IPS-18a (cell line): ENCODE measurements around the gene SNTA1.

Experiments
- H3K27ac ChIP-seq: one replicate; pipeline ENCODE4 v1.5.1; 2013; ENCODE audit warnings: low read length
- H3K27me3 ChIP-seq: one replicate; pipeline ENCODE4 v1.6.1; 2013; ENCODE audit warnings: mild to moderate bottlenecking, low read length; ENCODE audit not compliant: control insufficient read depth, insufficient read depth
- H3K36me3 ChIP-seq: one replicate; pipeline ENCODE4 v1.6.1; 2013; ENCODE audit warnings: low read depth, low read length; ENCODE audit not compliant: control insufficient read depth
- H3K4me1 ChIP-seq: one replicate; pipeline ENCODE4 v1.6.1; 2013; ENCODE audit warnings: low read depth, low read length; ENCODE audit not compliant: control insufficient read depth
- H3K4me3 ChIP-seq: one replicate; pipeline ENCODE4 v1.5.1; 2013; ENCODE audit warnings: low read length
- H3K9ac ChIP-seq: one replicate; pipeline ENCODE4 v1.6.1; 2013; ENCODE audit warnings: mild to moderate bottlenecking, low read length, moderate library complexity
- H3K9me3 ChIP-seq: one replicate; pipeline ENCODE4 v1.6.1; 2013; ENCODE audit warnings: low read depth, low read length; ENCODE audit not compliant: control insufficient read depth

SNTA1 gene

GRCh38 chr20:33412484-33412838 lies 31.1 kb downstream of the SNTA1 start:
- H3K4me1 ChIP-seq = no peaks in the 10 kb centered on the region
- no peaks in the 10 kb centered on the region for H3K36me3 ChIP-seq
- H3K9me3 ChIP-seq = no peaks in the 10 kb centered on the region
- no peak overlapping the region for H3K9ac ChIP-seq
- no peak overlapping the region for H3K27ac ChIP-seq
- no peaks in the 10 kb centered on the region for H3K27me3 ChIP-seq
- H3K4me3 ChIP-seq = no peak overlapping the region

DNA sequence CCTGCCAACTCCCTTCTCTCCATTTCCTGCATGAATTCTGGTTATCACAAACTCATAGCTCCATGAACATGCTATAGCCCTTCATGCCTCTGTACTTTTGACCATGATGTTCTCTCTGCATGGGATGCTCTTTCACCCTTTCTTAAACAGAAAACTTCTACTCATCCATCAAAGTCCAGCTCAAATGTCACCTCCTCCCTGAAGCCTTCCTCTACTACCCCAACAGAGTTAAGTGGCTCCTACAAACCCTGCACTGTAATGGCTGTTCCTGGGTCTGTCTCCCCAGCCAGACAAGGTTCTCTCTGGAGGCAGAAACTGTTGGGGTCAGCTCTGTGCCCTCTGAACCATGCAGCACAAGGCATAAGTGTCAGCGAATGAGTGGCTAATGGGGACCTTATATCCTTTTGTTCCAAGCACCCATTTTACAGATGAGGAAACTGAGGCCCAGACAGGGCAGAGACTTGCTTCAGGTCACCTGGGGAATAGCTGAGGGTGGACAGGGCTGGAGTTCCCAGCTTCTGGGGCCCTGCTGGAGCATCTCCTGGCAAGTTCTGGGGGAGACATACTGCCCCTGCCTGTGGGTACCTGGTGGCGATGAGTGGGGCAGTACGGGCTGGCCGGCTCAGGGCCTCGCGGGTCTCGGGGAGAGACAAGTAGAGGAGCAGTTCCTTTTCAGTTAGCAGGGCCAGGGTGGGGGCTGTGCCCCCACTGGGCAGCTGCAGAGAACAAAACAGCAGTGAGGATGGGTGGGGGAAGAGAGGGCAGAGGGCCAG lies 31.7 kb downstream of the SNTA1 start:
- H3K9me3 ChIP-seq = no peaks in the 10 kb centered on the region
- H3K4me3 ChIP-seq = no peak overlapping the region
- H3K27ac ChIP-seq = no peak overlapping the region
- H3K4me1 ChIP-seq = no peaks in the 10 kb centered on the region
- H3K27me3 ChIP-seq = no peaks in the 10 kb centered on the region
- H3K9ac ChIP-seq = no peak overlapping the region
- no peaks in the 10 kb centered on the region for H3K36me3 ChIP-seq

DNA sequence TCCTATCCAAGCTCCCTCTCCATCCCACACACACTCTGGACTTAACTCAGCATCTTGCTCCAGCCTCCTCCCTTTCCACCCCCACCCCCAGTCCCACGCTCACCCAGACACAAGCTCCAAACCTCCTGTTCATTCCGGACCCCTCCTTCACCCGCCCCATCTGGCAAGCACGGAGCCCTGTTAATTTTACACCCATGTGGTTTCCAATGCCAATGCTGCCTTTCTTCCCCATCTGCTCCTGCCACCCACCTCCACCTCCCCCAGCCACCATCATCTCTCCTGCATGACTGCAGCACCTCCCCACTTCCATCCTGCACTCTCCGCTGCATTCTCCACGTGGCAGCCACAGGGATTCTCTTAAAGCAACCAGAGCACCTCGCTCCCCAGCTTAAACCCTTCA lies 32.3 kb downstream of the SNTA1 start:
- Histone ChIP-seq H3K36me3 (no peaks in the 10 kb centered on the region), H3K9me3 (no peaks in the 10 kb centered on the region), H3K27me3 (no peaks in the 10 kb centered on the region), H3K4me1 (no peaks in the 10 kb centered on the region), H3K27ac (no peak overlapping the region), H3K4me3 (no peak overlapping the region), H3K9ac (no peak overlapping the region)

DNA sequence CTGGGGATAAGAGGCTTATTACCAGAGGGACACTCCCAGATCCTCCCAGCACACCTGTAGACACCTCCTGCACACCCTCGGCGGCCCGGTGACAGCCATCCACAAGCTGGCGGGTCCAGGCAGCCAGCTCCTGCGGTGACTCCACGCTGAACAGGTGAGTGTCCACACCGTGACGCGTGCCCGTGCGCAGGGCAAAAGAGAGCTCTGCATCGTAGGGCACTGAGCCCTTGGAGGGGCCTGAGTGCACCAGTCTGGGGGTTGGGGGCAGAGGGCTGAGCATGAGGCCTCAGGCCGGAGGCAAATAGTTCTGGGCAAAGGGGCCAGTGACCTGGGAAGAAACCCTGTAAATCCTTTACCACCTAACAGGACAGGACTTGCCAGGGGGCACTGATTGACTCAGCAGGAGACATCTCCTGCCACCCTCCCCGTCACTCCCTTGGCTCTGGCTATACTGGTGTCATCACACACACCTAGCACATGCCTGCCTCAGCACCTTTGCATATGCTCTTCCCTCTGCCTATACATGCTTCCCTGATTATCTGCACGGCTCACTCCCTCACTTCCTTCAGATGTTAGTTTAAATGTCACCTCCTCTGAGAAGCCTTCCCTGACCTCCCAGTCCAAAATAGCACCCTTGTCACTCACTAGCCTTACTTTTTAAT lies 33.4 kb downstream of the SNTA1 start:
- Histone ChIP-seq H3K27me3 (no peaks in the 10 kb centered on the region), H3K9ac (no peak overlapping the region), H3K9me3 (no peaks in the 10 kb centered on the region), H3K27ac (no peak overlapping the region), H3K4me1 (no peaks in the 10 kb centered on the region), H3K36me3 (no peaks in the 10 kb centered on the region), H3K4me3 (no peak overlapping the region)

DNA sequence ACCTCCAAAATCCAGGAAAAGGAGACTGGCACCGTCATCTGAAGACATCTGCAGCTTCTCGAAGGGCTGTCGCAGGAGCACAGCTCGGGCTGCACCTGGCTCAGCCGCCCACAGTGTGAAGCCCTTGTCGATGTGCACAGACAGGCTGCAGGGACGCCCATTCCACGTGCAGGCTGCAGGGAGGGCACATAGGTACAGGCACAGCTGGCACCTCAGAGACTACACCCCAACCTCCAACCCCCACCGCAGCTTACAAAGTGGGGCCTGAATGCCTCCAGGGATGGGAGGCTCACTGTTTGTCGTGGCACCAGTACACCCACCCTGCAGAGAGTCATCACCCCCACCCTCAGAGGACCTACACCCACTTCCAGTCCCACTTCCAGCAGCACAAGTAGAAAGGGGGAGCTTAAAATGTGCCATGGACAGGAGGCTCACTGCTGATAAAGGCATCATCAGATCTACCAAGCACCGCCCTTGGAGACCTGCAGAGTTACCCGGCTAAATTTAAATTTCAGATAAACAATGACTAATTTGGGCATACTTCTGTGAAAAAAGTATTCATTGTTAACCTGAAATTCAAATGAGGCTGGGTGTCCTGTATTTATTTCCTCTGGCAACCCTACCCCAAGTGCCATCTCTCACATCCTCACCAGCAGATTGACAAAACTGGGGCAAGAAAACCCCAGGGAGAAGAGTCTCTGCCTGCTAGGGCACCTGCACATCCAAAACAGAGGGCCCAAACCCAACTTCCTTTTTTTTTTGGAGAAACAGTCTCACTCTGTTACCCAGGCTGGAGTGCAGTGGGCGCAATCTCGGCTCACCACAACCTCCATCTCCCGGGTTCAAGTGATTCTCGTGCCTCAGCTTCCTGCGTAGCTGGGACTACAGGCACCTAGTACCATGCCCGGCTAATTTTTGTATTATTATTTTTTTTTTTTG lies 34.6 kb downstream of the SNTA1 start:
- no peaks in the 10 kb centered on the region for H3K4me1 ChIP-seq
- H3K9me3 ChIP-seq = no peaks in the 10 kb centered on the region
- no peaks in the 10 kb centered on the region for H3K27me3 ChIP-seq
- no peaks in the 10 kb centered on the region for H3K36me3 ChIP-seq
- H3K4me3 ChIP-seq = no peak overlapping the region
- no peak overlapping the region for H3K9ac ChIP-seq
- no peak overlapping the region for H3K27ac ChIP-seq

DNA sequence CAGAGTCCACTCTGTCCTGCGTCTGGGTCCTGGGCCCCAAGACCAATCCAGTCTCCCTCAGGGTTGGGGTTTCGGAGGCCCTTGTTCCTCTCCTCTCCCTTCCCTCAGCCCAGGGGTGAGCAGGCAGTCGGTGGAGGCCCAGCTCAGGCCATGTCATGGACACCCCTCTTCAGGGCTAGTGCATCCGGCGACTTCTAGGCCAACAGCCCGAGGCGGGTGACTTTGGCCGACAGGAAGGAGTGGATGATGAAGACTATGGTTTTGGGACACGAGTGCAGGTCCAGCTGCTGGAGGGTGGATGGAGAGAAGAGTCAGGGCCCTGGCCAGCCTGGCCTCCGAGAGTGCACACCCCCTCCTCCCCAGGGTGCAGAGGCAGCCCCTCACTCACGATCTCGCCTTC lies 35.2 kb downstream of the SNTA1 start:
- no peaks in the 10 kb centered on the region for H3K36me3 ChIP-seq
- no peak overlapping the region for H3K27ac ChIP-seq
- no peaks in the 10 kb centered on the region for H3K27me3 ChIP-seq
- no peaks in the 10 kb centered on the region for H3K4me1 ChIP-seq
- no peaks in the 10 kb centered on the region for H3K9me3 ChIP-seq
- no peak overlapping the region for H3K4me3 ChIP-seq
- no peak overlapping the region for H3K9ac ChIP-seq

DNA sequence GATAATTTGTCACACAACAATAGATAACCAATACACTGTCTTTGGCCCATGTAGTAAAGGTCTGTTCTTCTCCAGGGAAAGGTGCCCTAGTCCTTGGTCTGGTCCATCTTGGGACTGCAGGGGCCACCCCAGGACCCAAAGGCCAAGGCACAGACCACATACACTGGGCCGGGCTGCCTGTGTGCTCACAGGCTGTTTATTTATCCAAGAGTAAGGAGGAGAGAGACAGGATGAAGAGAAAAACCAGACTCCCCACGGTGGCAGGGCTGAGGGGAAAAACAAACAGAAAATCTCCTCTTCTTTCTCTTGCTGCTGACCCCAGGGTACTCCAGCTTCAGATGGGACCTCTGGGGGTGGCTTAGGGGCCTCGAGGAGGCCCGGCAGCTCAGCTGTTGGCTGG lies 35.8 kb downstream of the SNTA1 start:
- Histone ChIP-seq H3K27ac (no peak overlapping the region), H3K36me3 (no peaks in the 10 kb centered on the region), H3K9ac (no peak overlapping the region)

DNA sequence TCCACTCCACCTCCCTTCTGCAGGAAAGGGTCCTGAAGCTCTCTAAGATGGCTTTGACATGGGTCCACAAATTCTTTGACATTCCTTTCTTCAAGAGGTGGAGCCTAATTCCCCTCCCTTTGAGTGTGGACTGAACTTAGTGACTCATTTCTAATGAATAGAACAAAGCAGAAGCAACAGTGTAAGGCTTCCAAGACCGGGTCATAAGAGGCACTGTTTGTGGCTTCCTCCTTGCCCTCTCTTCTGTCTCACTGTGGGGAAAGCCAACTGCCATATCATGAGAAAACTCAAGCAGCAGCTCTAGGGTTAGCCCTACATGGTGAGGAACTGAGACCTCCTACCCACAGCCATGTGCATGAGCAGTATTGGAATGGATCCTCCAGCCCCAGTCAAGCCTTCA lies 36.3 kb downstream of the SNTA1 start:
- H3K27ac ChIP-seq = no peak overlapping the region
- no peaks in the 10 kb centered on the region for H3K4me1 ChIP-seq

More for the DNA sequence above, 35.8 kb downstream of the SNTA1 start:
- H3K9me3 ChIP-seq = no peaks in the 10 kb centered on the region
- no peak overlapping the region for H3K4me3 ChIP-seq
- H3K4me1 ChIP-seq = no peaks in the 10 kb centered on the region
- H3K27me3 ChIP-seq = no peaks in the 10 kb centered on the region

DNA sequence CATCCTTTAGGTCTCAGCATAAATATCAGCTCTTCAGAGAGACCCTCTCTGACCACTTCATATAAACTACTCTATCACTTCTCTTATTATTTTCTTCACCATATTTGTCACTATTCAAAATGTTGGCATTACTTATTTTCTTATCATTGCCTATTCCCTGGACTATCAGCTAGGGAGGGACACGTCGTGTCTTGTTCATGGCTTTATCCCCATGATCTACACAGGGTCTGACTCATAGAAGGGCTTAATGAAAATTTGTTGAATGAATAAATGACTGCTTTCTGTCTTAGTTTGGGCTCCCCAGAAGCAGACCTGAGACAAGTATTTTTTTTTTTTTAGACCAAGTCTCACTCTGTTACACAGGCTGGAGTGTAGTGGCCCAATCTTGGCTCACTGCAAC lies 39.3 kb downstream of the SNTA1 start:
- Histone ChIP-seq H3K9me3 (no peaks in the 10 kb centered on the region), H3K4me3 (no peak overlapping the region), H3K27me3 (no peaks in the 10 kb centered on the region), H3K27ac (no peak overlapping the region), H3K4me1 (peaks cover 5% of the 10 kb centered on the region), H3K36me3 (no peaks in the 10 kb centered on the region), H3K9ac (no peak overlapping the region)

More for the DNA sequence above, 36.3 kb downstream of the SNTA1 start:
- Histone ChIP-seq H3K9me3 (no peaks in the 10 kb centered on the region), H3K27me3 (no peaks in the 10 kb centered on the region), H3K36me3 (no peaks in the 10 kb centered on the region), H3K4me3 (no peak overlapping the region), H3K9ac (no peak overlapping the region)

DNA sequence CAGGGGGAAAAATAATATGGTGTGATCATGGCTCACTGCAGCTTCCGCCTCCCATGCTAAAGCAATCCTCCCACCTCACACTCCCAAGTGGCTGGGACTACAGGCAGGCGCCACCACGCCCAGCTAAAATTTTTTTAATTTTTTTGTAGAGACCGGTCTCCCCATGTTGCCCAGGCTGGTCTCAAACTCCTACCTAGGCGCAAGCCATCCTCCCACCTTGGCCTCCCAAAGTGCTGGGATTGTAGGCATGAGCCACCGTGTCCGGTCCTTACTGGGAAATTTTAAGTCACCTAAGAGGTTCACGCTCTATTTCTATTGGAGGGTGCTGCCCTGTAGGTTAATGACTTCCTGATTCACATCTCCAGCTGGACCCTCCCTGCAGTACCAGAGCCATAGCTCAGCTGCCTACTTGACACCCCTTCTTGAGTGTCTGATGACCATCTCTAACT lies 41.6 kb downstream of the SNTA1 start:
- Histone ChIP-seq H3K36me3 (peaks cover 1% of the 10 kb centered on the region), H3K4me1 (peaks cover 5% of the 10 kb centered on the region), H3K27me3 (no peaks in the 10 kb centered on the region), H3K9ac (peak overlapping the region; percentile 76), H3K27ac (no peak overlapping the region), H3K4me3 (peak overlapping the region; percentile 80), H3K9me3 (no peaks in the 10 kb centered on the region)

GRCh38 chr20:33401184-33401920 lies 42.2 kb downstream of the SNTA1 start, which contains the start of gene CDK5RAP1:
Gene CDK5RAP1, minus strand, starts transcription at chr20:33401519. Its CDS starts 4,455 bp downstream, at chr20:33397064.
- no peaks in the 10 kb centered on the region for H3K27me3 ChIP-seq
- peak within 1 kb of the TSS; percentile 80 for H3K4me3 ChIP-seq
- H3K36me3 ChIP-seq = peaks cover 7% of the 10 kb centered on the region
- H3K27ac ChIP-seq = no peak within 1 kb of the TSS
- no peaks in the 10 kb centered on the region for H3K9me3 ChIP-seq
- H3K4me1 ChIP-seq = peaks cover 5% of the 10 kb centered on the region
- H3K9ac ChIP-seq = peak within 1 kb of the TSS; percentile 76
